GM10248 (cell line): Measurements from ENCODE around the gene SIGLEC9.

Experiments
- CTCF ChIA-PET: fragments of 300-600 bp; sonication (Branson Sonifier 250); formaldehyde crosslinking; extraction: SDS; loops from one replicate; lab custom pipeline; 2021; ENCODE audit warnings: antibody characterized with exemption; lab: Yijun Ruan, JAX
- POLR2A ChIA-PET: fragments of 350-650 bp; sonication (Branson Sonifier 250); formaldehyde crosslinking; extraction: SDS; loops from one replicate; lab custom pipeline; 2020; ENCODE audit warnings: antibody characterized with exemption; lab: Yijun Ruan, JAX
- DNase-seq: peaks from one replicate; pipeline ENCODE4 v3.0.0; 2012; ENCODE audit errors: extremely low spot score
- TF ChIP-seq, protein P1 (sequence below): IDR thresholded peaks from 2 replicates; pipeline ENCODE4 v1.5.1; 2012; ENCODE audit warnings: mild to moderate bottlenecking, low read depth; ENCODE audit errors: extremely low read depth, missing control alignments, control extremely low read depth

Gene SIGLEC9

DNA sequence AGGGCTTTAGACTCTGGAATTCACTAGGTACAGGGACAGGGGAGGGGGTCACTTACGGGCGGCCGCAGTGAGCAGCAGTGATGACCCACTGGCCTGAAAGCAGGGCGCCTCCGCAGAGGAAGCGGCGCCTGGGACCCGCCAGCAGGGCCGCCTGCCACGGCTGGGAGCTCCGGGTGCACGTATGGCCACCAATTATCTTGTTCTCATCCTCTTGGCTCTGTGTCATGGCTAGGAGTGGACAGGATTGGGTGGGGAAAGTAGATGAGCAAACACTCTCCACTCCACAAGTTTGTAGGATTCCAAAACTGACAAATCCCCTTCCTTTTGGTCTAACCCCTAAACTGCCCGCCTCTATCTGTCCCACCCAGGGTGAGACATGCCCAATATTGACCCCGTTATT is 43.2 kb upstream of the SIGLEC9 start:
- TF ChIP-seq, protein P1, sequence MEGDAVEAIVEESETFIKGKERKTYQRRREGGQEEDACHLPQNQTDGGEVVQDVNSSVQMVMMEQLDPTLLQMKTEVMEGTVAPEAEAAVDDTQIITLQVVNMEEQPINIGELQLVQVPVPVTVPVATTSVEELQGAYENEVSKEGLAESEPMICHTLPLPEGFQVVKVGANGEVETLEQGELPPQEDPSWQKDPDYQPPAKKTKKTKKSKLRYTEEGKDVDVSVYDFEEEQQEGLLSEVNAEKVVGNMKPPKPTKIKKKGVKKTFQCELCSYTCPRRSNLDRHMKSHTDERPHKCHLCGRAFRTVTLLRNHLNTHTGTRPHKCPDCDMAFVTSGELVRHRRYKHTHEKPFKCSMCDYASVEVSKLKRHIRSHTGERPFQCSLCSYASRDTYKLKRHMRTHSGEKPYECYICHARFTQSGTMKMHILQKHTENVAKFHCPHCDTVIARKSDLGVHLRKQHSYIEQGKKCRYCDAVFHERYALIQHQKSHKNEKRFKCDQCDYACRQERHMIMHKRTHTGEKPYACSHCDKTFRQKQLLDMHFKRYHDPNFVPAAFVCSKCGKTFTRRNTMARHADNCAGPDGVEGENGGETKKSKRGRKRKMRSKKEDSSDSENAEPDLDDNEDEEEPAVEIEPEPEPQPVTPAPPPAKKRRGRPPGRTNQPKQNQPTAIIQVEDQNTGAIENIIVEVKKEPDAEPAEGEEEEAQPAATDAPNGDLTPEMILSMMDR = no peak
- POLR2A ChIA-PET = no interaction called here
- CTCF ChIA-PET = interaction anchor here (1.3 to 2.5 kb wide), 2 partner anchors 13 to 15 kb away, joined by 3 to 10 read pairs; no protein-coding TSS in a partner anchor
- DNase-seq = no peak

DNA sequence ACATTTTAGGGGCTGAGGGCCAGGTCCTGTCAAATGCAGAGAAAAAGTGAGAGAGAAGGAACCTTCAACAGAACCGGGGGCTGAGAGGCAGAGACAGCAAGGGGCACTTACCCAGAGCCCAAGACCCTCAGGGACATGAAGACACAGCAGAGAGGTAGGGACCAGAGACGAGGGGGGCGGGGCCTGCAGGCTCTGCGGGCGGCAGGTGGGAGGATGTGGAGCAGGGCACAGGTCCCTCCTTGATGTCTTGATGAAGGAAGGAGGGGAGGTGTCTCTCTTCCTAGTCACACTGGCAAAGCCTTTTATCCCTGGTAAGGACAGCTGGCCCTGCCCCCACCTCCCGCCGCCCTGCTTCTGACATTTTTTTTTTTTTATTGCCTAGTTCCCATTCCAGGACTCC is 42.1 kb upstream of the SIGLEC9 start, which contains the start of gene KLK14:
KLK14 (minus strand) TSS at position 277 of the 400 bp plus-strand sequence; CDS start at position 4, 273 bp downstream.
- TF ChIP-seq, protein P1 = no peak
- no peak for DNase-seq
- ChIA-PET CTCF (no interaction called here), POLR2A (no interaction called here)

DNA sequence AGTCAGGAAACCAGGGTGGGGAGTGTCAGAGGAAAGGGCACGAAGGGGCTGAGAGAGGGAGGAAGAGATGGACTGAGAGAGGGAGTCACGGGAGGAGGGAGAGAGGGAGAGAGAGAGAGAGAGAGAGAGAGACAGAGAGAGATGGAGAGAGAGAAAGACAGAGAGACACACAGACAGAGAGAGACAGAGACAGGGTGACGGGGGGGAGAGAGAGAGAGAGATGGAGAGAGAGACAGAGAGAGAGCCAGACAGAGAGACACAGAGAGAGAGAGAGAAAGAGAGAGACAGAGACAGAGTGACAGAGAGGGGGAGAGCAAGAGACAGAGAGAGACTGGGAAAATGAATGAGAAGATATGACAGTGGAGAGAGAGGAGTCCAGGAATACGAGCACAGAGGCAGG is 41.5 kb upstream of the SIGLEC9 start:
- DNase-seq = no peak
- CTCF ChIA-PET = no interaction called here
- TF ChIP-seq, protein P1 = no peak
- POLR2A ChIA-PET = no interaction called here

DNA sequence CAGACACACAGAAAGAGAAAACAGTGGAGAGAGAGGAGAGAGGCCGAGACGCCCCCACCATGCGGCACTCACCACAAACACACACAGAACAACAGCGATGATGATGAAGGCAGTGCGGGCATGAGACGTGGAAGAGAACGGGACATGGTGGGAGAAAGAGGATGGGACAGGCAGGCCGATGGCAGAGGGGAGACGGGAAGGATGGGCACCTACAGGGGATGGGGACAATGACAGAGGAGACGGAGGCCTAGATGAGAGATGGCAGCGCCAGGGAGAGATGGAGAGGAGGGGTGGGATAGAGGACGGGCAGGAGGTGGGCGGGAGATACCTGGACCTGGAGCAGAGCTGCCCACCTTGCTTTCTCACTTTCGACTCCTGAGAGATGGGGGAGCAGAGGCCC is 40.9 kb upstream of the SIGLEC9 start:
- no peak for DNase-seq
- ChIA-PET CTCF (no interaction called here), POLR2A (no interaction called here)
- TF ChIP-seq, protein P1 = no peak

DNA sequence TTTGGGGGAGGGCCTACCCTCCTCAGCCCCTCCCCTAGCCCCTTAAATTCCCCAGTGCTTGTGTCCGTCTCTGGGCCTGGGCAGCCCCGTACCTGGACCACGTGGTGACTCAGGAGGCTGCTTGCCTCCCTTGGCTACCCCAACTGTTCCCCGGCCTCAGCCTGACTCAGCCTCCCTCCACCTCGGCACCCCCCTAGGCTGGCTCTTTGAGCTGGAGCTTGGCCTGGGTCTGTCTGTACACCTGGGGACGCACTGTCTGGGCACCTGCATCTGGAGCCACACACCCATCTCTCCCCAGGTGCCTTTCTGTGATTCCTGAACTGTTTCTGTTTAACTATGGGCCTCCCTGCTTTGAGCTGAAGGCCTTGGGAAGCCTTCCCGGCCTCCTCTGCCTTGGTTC is 40.2 kb upstream of the SIGLEC9 start:
- ChIA-PET POLR2A (no interaction called here), CTCF (no interaction called here)
- TF ChIP-seq, protein P1 = no peak
- DNase-seq = no peak

DNA sequence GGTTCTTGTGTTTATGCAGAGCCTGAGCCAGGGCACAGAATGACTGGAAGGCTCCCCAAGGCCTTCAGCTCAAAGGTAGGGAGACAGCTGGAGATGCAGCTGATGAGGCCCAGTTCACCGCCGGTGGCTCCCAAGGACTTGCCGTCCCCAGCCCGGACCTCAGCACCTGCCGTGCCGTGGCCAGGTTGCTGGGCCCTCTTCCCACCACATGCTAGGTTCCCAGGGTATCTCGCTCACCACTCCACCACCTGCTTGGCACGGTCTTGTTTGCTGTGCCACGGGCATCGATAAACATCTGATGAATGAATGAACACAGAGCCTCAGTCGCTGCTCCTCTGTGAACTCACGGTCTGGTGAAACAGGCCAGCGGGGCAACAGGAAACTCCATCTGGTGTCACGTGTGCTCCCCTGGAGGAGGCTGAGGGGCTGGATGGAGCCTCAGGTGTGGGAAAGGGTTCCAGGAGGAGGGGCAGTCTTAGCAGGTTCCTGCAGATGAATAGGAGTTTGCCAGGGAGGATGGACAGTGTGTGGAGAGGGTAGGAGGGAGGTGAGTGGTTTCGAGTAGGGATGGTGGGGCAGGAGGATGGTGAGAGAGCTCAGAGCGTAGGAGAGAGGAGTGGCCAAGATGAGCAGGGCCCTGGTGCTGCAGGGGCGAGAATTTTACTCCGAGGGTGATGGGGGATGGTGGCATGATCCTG is 38.4 kb upstream of the SIGLEC9 start:
- no peak for DNase-seq
- ChIA-PET POLR2A (no interaction called here), CTCF (interaction anchor here (2.0 kb wide), 1 partner anchor 10 kb away, joined by 9 read pairs; no protein-coding TSS in a partner anchor)
- TF ChIP-seq, protein P1 = no peak
